HepG2 (cell line): Measurements from ENCODE around the gene VTI1B. TPM values are rescaled to one million over a fixed set of nuclear protein-coding genes. Genes with fewer than 3 reads are reported as not detected.

ENCODE experiments used
- ARHGAP35 ChIP-seq: sonication (generic); formaldehyde crosslinking; IDR thresholded peaks from 2 replicates; pipeline ENCODE4 v1.9.0; 2022; ENCODE audit warnings: mild to moderate bottlenecking, inconsistent platforms, moderate library complexity, missing genetic modification reagents, borderline replicate concordance
- DMAP1 ChIP-seq: IDR thresholded peaks from 2 replicates; pipeline ENCODE4 v1.6.1; 2016
- HNRNPLL ChIP-seq: fragments of 200-400 bp; formaldehyde crosslinking; IDR thresholded peaks from 2 replicates; pipeline ENCODE4 v1.6.1; 2017; ENCODE audit warnings: mild to moderate bottlenecking, low read depth, low read length; ENCODE audit not compliant: poor library complexity, severe bottlenecking
- MED13 ChIP-seq: sonication (generic); formaldehyde crosslinking; IDR thresholded peaks from 2 replicates; pipeline ENCODE4 v1.5.0; 2020; ENCODE audit warnings: missing genetic modification reagents
- MYC ChIP-seq: sonication (generic); formaldehyde crosslinking; IDR thresholded peaks from 2 replicates; pipeline ENCODE4 v1.9.0; 2021; ENCODE audit warnings: missing genetic modification reagents, borderline replicate concordance
- NFIB ChIP-seq: sonication (generic); formaldehyde crosslinking; IDR thresholded peaks from 2 replicates; pipeline ENCODE4 v1.9.0; 2021; ENCODE audit warnings: missing genetic modification reagents, mild to moderate bottlenecking, borderline replicate concordance
- PHF21A ChIP-seq: sonication (generic); formaldehyde crosslinking; IDR thresholded peaks from 2 replicates; pipeline ENCODE4 v1.5.0; 2020; ENCODE audit warnings: mild to moderate bottlenecking, missing genetic modification reagents
- RXRB ChIP-seq: IDR thresholded peaks from 2 replicates; pipeline ENCODE4 v1.6.1; 2016; ENCODE audit warnings: borderline replicate concordance, missing genetic modification reagents, missing compliant biosample characterization
- TAF15 ChIP-seq: fragments of 200-400 bp; formaldehyde crosslinking; IDR thresholded peaks from one replicate; pipeline ENCODE4 v1.6.1; 2018; ENCODE audit warnings: mild to moderate bottlenecking, low read depth, low read length; ENCODE audit not compliant: poor library complexity, severe bottlenecking
- ZFY ChIP-seq: sonication (generic); formaldehyde crosslinking; IDR thresholded peaks from 2 replicates; pipeline ENCODE4 v1.4.0; 2020; ENCODE audit warnings: missing genetic modification reagents
- ZNF318 ChIP-seq: sonication (generic); formaldehyde crosslinking; IDR thresholded peaks from 2 replicates; pipeline ENCODE4 v1.4.0; 2020; ENCODE audit warnings: mild to moderate bottlenecking, missing genetic modification reagents
- ZNF337 ChIP-seq: sonication (generic); formaldehyde crosslinking; IDR thresholded peaks from 2 replicates; pipeline ENCODE4 v1.5.1; 2020; ENCODE audit warnings: missing genetic modification reagents, low read depth, mild to moderate bottlenecking, borderline replicate concordance
- ZNF639 ChIP-seq: conservative IDR thresholded peaks from 2 replicates; pipeline ENCODE4 v1.6.1; 2018; ENCODE audit warnings: missing genetic modification reagents
- ZNF704 ChIP-seq: sonication (generic); formaldehyde crosslinking; IDR thresholded peaks from 2 replicates; pipeline ENCODE4 v1.8.1; 2023; ENCODE audit warnings: mild to moderate bottlenecking, inconsistent platforms, moderate library complexity, missing genetic modification reagents, borderline replicate concordance
- ZNF776 ChIP-seq: sonication (generic); formaldehyde crosslinking; IDR thresholded peaks from 2 replicates; pipeline ENCODE4 v1.4.0; 2020; ENCODE audit warnings: mild to moderate bottlenecking, missing genetic modification reagents
- polyA plus RNA-seq, 8 experiments: library from polyadenylated mRNA; depleted of rRNA in 3 of 8; stranded (reverse) in 7 of 8; unstranded in 1 of 8; fragments of >200 nt; fragmentation: Illumina TruSeq in 4 of 8; extraction: Trizol in 4 of 8; gene quantifications; 2 replicates each; pipeline versions ENCODE4 v1.2.1 to v1.2.3, GENCODE V29; 2011 to 2016; ENCODE audit warnings: low read depth in 4 of 8, missing spikeins in 1 of 8, mixed read lengths in 1 of 8; ENCODE audit not compliant: insufficient read depth in 1 of 8
- total RNA-seq, 5 experiments: library from RNA; depleted of rRNA; stranded (reverse); fragments of >200 nt; fragmentation: Illumina TruSeq; extraction: Trizol; gene quantifications; 2 replicates each; pipeline ENCODE4 v1.2.3, GENCODE V29; 2016; ENCODE audit warnings: low read depth in 1 of 5
- TF ChIP-seq, protein P1 (sequence below): sonication (generic); formaldehyde crosslinking; IDR thresholded peaks from 2 replicates; pipeline ENCODE4 v1.4.0; 2020; ENCODE audit warnings: missing genetic modification reagents, low read depth, mild to moderate bottlenecking, borderline replicate concordance

Gene VTI1B
- total and polyA plus RNA-seq, 2 of the 13 experiments (the other 11 are each of a cell fraction or from before 2014, with no cell fraction given) = 39.0 to 103 TPM

DNA sequence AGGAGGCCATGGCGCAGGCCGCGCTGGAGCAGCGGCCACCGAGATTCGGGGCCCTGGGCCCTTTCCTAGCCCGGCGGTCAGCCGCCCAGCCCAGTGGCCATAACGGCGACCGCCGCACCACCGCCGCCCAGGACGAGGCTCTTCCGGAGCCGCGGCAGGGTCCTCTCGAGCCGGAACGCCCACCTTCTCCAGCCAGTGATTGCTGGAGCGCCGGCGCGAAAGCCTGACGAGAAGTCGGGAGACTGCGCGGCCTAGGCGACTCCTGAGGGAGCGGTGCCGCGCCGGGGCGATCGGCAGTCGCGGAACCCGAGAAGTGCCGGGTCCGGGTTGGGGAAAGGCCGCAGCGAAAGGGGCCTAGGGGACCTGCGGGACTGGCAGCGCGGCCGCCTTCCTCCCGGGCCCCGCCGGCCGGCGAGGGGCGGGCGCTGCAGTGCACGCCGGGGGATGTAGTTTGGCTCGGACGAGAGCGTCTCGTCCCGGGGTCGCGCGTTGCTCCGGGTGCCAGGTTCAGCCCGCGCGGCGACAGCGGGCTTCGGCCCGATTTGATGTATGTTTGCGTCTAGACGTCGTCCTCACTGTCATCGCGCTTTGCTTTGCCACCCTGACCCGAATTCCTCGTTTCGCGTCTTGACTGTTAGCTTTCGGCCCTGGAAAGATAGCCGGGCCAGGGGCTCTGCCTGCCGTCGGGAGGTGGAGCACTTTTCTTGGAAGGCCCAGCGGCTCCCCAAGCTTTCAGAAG, at the start of gene VTI1B (continued):
- TF ChIP-seq ZNF639 = peak; percentile 72; the same call in 1 of the 2 replicates
- peak; percentile 96 for TF ChIP-seq ZFY
- peak; percentile 83; the same call in 1 of the 2 replicates for TF ChIP-seq ARHGAP35 (CRISPR knock-in tag)
- peak; percentile 38; the same call in 1 of the 2 replicates for TF ChIP-seq MYC (CRISPR knock-in tag)
- TF ChIP-seq ZNF776 (CRISPR knock-in tag) = peak; percentile 46; the same call in 1 of the 2 replicates
- peak; percentile 72 for TF ChIP-seq DMAP1 (CRISPR knock-in tag)
- TF ChIP-seq ZNF704 = peak; percentile 85; the same call in 1 of the 2 replicates
- TF ChIP-seq ZNF337 (CRISPR knock-in tag) = no peak
- no peak for TF ChIP-seq NFIB (CRISPR knock-in tag)
- 0 out of 2 replicates have a peak, but pooled peaks have one; percentile 1 for TF ChIP-seq PHF21A (CRISPR knock-in tag)
- peak; percentile 61; the same call in 1 of the 2 replicates for TF ChIP-seq ZNF318
- peak; percentile 14 for TF ChIP-seq TAF15
- peak; percentile 54 for TF ChIP-seq HNRNPLL
- TF ChIP-seq, protein P1, sequence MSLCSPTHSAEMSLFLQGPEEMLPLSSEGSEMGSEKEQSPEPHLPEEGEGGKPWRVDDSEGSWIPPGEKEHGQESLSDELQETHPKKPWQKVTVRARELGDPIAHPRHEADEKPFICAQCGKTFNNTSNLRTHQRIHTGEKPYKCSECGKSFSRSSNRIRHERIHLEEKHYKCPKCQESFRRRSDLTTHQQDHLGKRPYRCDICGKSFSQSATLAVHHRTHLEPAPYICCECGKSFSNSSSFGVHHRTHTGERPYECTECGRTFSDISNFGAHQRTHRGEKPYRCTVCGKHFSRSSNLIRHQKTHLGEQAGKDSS (CRISPR knock-in tag) = peak; percentile 58; the same call in 1 of the 2 replicates
- TF ChIP-seq RXRB (CRISPR knock-in tag) = peak; percentile 13; the same call in 1 of the 2 replicates
- TF ChIP-seq MED13 (CRISPR knock-in tag) = peak; percentile 52; the same call in 1 of the 2 replicates
